Measurements from ENCODE around the gene PEX16.

DNA sequence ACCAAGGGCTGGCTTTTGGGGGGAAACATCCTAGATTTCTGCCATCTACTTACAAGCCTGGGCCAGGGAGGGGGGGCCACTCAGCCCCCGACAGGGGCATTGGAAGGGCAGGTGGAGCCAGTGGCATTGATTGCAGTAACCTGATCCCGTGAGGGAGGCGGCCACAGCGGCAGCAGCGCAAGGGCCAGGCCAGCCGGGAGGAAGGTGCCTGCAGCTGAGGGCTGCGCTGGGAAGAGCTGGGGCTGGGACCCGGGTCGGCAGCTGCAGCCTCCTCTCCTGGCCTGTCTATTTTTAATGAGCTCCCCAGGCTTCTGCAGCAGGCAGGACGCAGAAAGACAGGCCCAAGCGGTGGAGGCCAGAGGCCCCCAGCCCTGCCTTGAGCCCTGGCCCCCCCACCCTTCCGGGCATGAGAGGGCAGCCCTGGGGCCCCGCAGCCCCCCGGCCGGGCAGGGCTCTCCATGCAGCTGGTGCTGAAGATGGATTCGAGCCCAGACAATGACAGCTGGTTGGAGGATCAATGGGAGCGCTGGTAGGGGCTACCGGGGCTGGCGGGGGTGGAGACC is 21.2 kb downstream of the PEX16 start:
- TF ChIP-seq POLR2AphosphoS5 (IDR thresholded peaks at IDR 0.05; ENCODE audit: low read depth, low read length), result no peak
- TF ChIP-seq POLR2A (IDR thresholded peaks at IDR 0.05; ENCODE audit: low read depth, low read length), result no peak
- TF ChIP-seq TAF1 (IDR thresholded peaks at IDR 0.05; ENCODE audit: borderline replicate concordance, low read depth, low read length), result no peak
